Neural cell (in vitro differentiated cells): ENCODE results near the gene DPP7.

Source experiments
- CTCF ChIP-seq: fragments of 450-650 bp; IDR thresholded peaks from 2 replicates; pipeline ENCODE4 v1.5.1; 2014; ENCODE audit warnings: antibody characterized with exemption, mild to moderate bottlenecking, moderate library complexity; ENCODE audit not compliant: poor library complexity, severe bottlenecking
- EZH2 ChIP-seq: fragments of 200-600, 300-800 bp; shearing (Covaris generic), sonication (generic); IDR thresholded peaks from 2 replicates; pipeline ENCODE4 v1.6.1; 2014; ENCODE audit warnings: antibody characterized with exemption, low read length, borderline replicate concordance, mild to moderate bottlenecking; ENCODE audit not compliant: insufficient read depth, poor library complexity, severe bottlenecking

GRCh38 chr9:137088121-137088520 is 26.4 kb downstream of the DPP7 start:
- no peak for TF ChIP-seq CTCF
- no peak for TF ChIP-seq EZH2
